OCI-LY7 (cell line): ENCODE results near the gene SNRNP27.

Experiments used
- CTCF ChIP-seq: fragments of 200-600 bp; sonication (generic); conservative IDR thresholded peaks from 2 replicates; pipeline ENCODE4 v1.5.1; 2014; ENCODE audit warnings: mild to moderate bottlenecking, antibody characterized with exemption, low read length, moderate library complexity, mixed read lengths
- EZH2phosphoT487 ChIP-seq: fragments of 200-600 bp; sonication (generic); IDR thresholded peaks from 2 replicates; pipeline ENCODE4 v1.6.1; 2018; ENCODE audit warnings: low read depth, borderline replicate concordance, mild to moderate bottlenecking, mixed run types, antibody characterized with exemption, low read length, moderate library complexity, mixed read lengths

GRCh38 chr2:69948032-69948962, 54.5 kb downstream of the SNRNP27 start:
- TF ChIP-seq EZH2phosphoT487 (no peak), CTCF (no peak)
